Erythroblast (primary cell): ENCODE data around the gene PLEKHG3.

Source experiments
- GATA1 ChIP-seq: IDR thresholded peaks from 2 replicates; pipeline ENCODE4 v1.6.1; 2011; ENCODE audit warnings: low read depth, mild to moderate bottlenecking, control low read depth, low read length, moderate library complexity
- POLR2A ChIP-seq: IDR thresholded peaks from 2 replicates; pipeline ENCODE4 v1.6.1; 2011; ENCODE audit warnings: mild to moderate bottlenecking, low read length

GRCh38 chr14:64707661-64708060 is 3.4 kb downstream of the PLEKHG3 start:
- TF ChIP-seq POLR2A (no peak), GATA1 (no peak)
